ACHN (cell line): ENCODE results near the gene TNFSF10.
"Not testable (repeated sequence)": the region's sequence is repeated elsewhere in the genome, so short reads cannot be mapped to it uniquely, and the experiment has no call there.

ENCODE experiments used
- DNase-seq: peaks from one replicate; pipeline ENCODE4 v3.0.0-alpha.2; 2015
- in situ Hi-C: cut with HindIII; loops from 2 replicates; pipeline ENCODE4 v1.10.0; 2017; ENCODE audit warnings: low sequenced_read_pairs, low pct_ligation_motif_present, low pct_unique_long_range_greater_than_20kb

TNFSF10 gene

GRCh38 chr3:172522871-172523818 is at the start of gene TNFSF10:
Gene TNFSF10 (minus strand): TSS chr3:172523430. CDS start chr3:172523384, 46 bp downstream.
- peak; percentile 74 for DNase-seq
- in situ Hi-C loops = no loop called here

GRCh38 chr3:172569128-172570008 is 46.1 kb upstream of the TNFSF10 start:
- in situ Hi-C loops = no loop called here
- DNase-seq = no peak

GRCh38 chr3:172568701-172569100 is 45.5 kb upstream of the TNFSF10 start:
- in situ Hi-C loops = no loop called here

GRCh38 chr3:172566785-172567184 is 43.6 kb upstream of the TNFSF10 start:
- DNase-seq, in situ Hi-C loops: not testable (repeated sequence)

More at GRCh38 chr3:172568701-172569100, 45.5 kb upstream of the TNFSF10 start:
- no peak for DNase-seq

- DNase-seq = no peak
- in situ Hi-C loops = no loop called here
Observed at GRCh38 chr3:172564499-172564898, 41.3 kb upstream of the TNFSF10 start.

GRCh38 chr3:172562871-172563865 is 39.9 kb upstream of the TNFSF10 start:
- DNase-seq = peak; percentile 55
- in situ Hi-C loops = no loop called here

- no peak for DNase-seq
- in situ Hi-C loops = no loop called here
Observed at GRCh38 chr3:172561897-172562640, 38.8 kb upstream of the TNFSF10 start.

- DNase-seq = no peak
- in situ Hi-C loops = no loop called here
Observed at GRCh38 chr3:172560586-172560985, 37.4 kb upstream of the TNFSF10 start.

- no peak for DNase-seq
- in situ Hi-C loops = no loop called here
Observed at GRCh38 chr3:172560026-172560425, 36.8 kb upstream of the TNFSF10 start.

GRCh38 chr3:172559020-172559419 is 35.8 kb upstream of the TNFSF10 start:
- DNase-seq = no peak
- in situ Hi-C loops = no loop called here

GRCh38 chr3:172557515-172558220 is 34.4 kb upstream of the TNFSF10 start:
- in situ Hi-C loops = no loop called here
- no peak for DNase-seq

GRCh38 chr3:172553526-172554252 is 30.5 kb upstream of the TNFSF10 start:
- in situ Hi-C loops = no loop called here
- DNase-seq = no peak

- DNase-seq = no peak
- in situ Hi-C loops = no loop called here
Observed at GRCh38 chr3:172552607-172553006, 29.4 kb upstream of the TNFSF10 start.

GRCh38 chr3:172551874-172552273 is 28.6 kb upstream of the TNFSF10 start:
- in situ Hi-C loops = no loop called here
- DNase-seq = no peak

- DNase-seq = peak; percentile 87
- in situ Hi-C loops = no loop called here
Observed at GRCh38 chr3:172550347-172550943, 27.2 kb upstream of the TNFSF10 start.

GRCh38 chr3:172549144-172549543 is 25.9 kb upstream of the TNFSF10 start:
- in situ Hi-C loops = no loop called here
- no peak for DNase-seq
